ENCODE measurements around the gene MROH8.

GRCh38 chr20:37190354-37191112 is 11.2 kb upstream of the MROH8 start:
- no peak for TF ChIP-seq POLR2A (IDR thresholded peaks at IDR 0.05; ENCODE audit: low read depth, low read length)
- no peak for TF ChIP-seq POLR2AphosphoS5 (IDR thresholded peaks at IDR 0.05; ENCODE audit: low read depth, low read length)
- TF ChIP-seq TAF1 (IDR thresholded peaks at IDR 0.05; ENCODE audit: low read depth, low read length) = no peak
- no peak for TF ChIP-seq POU2F2 (IDR thresholded peaks at IDR 0.05; ENCODE audit: low read depth, low read length)
- no peak for TF ChIP-seq SPI1 (IDR thresholded peaks at IDR 0.05; ENCODE audit: low read depth, low read length)
- TF ChIP-seq PAX5 (IDR thresholded peaks at IDR 0.05; ENCODE audit: insufficient read depth, low read length, severe bottlenecking) = no peak

All from GM12891 (cell line).